Astrocyte of the spinal cord (primary cell): ENCODE data around the gene APOC3.
A peak's percentile ranks its signal among the peaks of the same experiment; 100 is the strongest.

Source experiments
- DNase-seq: peaks from one replicate; pipeline ENCODE4 v3.0.0; 2011; ENCODE audit warnings: low read depth, low spot score
- H3K4me3 ChIP-seq: 2 replicates; pipeline ENCODE4 v1.5.1; 2011; ENCODE audit warnings: low read depth, mild to moderate bottlenecking, low read length, moderate library complexity
- CTCF ChIP-seq: IDR thresholded peaks from 2 replicates; pipeline ENCODE4 v1.5.1; 2012; ENCODE audit warnings: low read depth, mild to moderate bottlenecking, low read length, inconsistent platforms
- in situ Hi-C: cut with HindIII; loops from 2 replicates; pipeline ENCODE4 v1.10.0; 2017; ENCODE audit warnings: low sequenced_read_pairs

APOC3 gene

GRCh38 chr11:116856423-116856822 is 26.7 kb downstream of the APOC3 start:
- no peak for TF ChIP-seq CTCF
- in situ Hi-C loops = no loop called here
- no peak for DNase-seq
- H3K4me3 ChIP-seq = no peak overlapping the region

GRCh38 chr11:116857316-116857715 is 27.6 kb downstream of the APOC3 start:
- DNase-seq = no peak
- H3K4me3 ChIP-seq = no peak overlapping the region
- TF ChIP-seq CTCF = no peak
- in situ Hi-C loops = no loop called here

DNA sequence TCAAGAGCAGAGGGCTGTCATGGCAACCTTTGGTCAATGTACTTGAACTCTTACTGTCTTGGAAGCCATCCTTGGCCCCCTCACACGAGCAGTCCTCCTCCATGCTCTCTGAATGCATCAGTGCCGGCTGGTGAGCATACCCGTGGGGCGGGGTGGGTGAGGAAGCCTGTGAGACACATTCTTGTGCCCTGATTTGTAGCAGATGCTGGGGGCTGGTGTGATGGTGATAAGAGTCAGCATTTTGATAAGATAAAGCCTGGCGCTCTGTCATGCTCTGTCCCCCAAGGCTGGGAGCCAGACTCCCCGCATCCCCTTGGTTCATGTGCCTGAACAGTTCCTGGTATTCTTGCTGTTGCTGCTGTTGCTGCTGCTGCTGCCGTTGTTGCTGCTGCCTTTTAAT is 28.2 kb downstream of the APOC3 start:
- H3K4me3 ChIP-seq = no peak overlapping the region
- in situ Hi-C loops = no loop called here
- DNase-seq = no peak
- no peak for TF ChIP-seq CTCF

DNA sequence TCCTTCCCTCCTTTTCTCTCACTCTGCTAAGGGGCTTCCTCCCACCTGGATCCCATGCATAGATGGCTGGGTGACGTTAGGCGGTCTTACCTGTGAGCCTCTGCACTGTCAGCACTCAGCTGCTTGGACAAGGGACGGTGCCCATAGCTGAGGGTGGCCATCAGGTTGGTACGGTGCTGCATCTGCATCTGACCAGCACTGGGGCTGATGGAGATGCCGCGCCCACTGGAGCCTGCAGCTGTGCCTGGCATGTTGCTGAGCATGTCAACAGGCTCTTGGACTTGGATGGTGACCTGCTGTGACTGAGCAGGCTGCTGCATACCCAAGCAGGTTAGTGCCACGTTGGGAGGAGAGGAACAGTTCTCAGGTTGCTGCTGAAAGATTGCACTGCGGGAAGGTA is 29.5 kb downstream of the APOC3 start:
- TF ChIP-seq CTCF = no peak
- in situ Hi-C loops = no loop called here
- H3K4me3 ChIP-seq = no peak overlapping the region
- no peak for DNase-seq

- no peak for DNase-seq
- TF ChIP-seq CTCF = no peak
These were observed 30.6 kb downstream of the APOC3 start for GRCh38 chr11:116860303-116860702.

GRCh38 chr11:116861539-116861938 is 31.8 kb downstream of the APOC3 start:
- DNase-seq = peak; percentile 74
- no peak overlapping the region for H3K4me3 ChIP-seq
- TF ChIP-seq CTCF = no peak
- in situ Hi-C loops = no loop called here

More at GRCh38 chr11:116860303-116860702, 30.6 kb downstream of the APOC3 start:
- no peak overlapping the region for H3K4me3 ChIP-seq
- in situ Hi-C loops = no loop called here

GRCh38 chr11:116862185-116862584 is 32.5 kb downstream of the APOC3 start:
- no peak overlapping the region for H3K4me3 ChIP-seq
- in situ Hi-C loops = no loop called here
- no peak for TF ChIP-seq CTCF
- no peak for DNase-seq
